Midbrain (tissue), 1 donor: Measurements from ENCODE around the gene PPP2R5D.
A peak's percentile ranks its signal among the peaks of the same experiment; 100 is the strongest.
"Not testable (repeated sequence)": the region's sequence is repeated elsewhere in the genome, so short reads cannot be mapped to it uniquely, and the experiment has no call there.

Experiments
- DNase-seq: peaks from one replicate; lab custom pipeline; 2025; lab: John Stamatoyannopoulos, UW

PPP2R5D gene

DNA sequence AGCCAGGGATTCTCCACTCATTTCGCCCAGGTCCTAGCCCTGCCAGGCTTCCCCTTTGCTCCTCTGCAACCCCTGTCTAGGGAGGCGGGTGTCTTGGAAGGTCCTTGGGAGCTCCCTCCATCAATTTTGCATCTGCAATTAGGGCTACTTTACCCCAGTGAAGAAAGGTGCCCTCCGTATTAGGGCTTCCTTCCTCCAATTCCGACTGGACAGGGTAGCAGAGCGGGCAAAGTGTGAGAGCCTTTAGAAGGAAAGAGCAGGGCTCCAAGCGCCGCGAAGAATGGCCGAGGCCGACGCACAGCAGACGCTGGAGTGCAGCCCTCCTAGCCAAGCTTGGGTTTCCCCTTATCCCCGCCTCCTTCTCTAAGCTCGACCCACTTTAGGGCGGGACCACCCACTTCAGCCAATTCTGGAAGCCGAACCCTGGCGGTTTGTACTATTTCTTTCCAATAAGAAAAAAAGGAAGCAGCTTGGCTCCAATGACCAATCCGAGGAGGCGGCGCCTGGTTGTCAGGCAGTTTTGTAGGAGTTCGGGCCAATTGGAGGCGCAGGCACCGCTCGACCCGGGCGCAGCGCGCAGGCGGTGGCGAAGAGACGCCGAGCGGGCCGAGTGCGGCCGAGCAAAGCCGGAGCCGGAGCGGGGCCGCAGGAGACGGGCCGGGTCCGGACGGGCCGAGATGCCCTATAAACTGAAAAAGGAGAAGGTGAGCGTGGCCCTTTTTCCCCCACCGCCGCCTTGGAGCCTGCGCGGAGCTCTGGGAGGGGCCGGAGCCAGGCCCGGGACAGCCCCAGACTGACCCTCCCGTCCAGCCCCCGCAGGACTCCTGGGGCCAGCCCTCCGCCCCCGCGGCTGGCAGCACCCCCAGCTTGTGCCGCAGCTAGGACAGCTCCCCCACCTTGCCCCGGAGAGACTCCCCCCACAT, at the start of gene PPP2R5D:
Gene PPP2R5D (plus strand): TSS at position 570 of the 923 bp plus-strand sequence. CDS start 108 bp downstream, at position 678.
- peak; percentile 99 for DNase-seq

DNA sequence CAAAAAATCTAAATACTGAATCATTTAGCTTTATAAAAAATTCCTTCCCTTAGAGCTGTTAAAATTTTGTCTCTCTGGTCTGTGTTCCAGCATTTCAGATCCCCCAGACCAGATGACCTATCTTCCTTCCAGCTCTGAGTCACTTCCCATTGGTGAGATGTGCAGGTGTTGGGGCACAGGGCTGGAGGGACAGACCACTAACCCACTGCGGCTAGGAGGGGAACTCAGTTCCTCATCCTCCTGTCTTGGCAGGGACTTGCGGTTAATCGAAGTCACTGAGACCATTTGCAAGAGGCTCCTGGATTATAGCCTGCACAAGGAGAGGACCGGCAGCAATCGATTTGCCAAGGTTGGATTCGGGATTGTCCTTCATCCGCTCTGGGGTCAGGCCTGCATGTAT, 49.0 kb upstream of the PPP2R5D start:
- no peak for DNase-seq

DNA sequence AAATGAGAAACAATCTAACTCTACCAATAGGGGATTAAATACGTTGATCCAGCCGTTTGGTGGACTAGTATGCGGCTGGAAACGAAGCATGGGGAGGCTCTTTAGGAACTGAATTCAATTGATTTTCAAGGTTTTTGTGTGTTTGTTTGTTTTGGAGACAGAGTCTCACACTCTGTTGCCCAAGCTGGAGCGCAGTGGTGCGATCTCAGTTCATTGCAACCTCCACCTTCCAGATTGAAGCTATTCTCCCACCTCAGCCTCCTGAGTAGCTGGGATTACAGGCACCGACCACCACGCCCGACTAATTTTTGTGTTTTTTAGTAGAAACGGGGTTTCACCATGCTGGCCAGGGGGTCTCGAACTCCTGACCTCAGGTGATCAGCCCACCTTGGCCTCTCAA, 48.0 kb upstream of the PPP2R5D start:
- DNase-seq = no peak

DNA sequence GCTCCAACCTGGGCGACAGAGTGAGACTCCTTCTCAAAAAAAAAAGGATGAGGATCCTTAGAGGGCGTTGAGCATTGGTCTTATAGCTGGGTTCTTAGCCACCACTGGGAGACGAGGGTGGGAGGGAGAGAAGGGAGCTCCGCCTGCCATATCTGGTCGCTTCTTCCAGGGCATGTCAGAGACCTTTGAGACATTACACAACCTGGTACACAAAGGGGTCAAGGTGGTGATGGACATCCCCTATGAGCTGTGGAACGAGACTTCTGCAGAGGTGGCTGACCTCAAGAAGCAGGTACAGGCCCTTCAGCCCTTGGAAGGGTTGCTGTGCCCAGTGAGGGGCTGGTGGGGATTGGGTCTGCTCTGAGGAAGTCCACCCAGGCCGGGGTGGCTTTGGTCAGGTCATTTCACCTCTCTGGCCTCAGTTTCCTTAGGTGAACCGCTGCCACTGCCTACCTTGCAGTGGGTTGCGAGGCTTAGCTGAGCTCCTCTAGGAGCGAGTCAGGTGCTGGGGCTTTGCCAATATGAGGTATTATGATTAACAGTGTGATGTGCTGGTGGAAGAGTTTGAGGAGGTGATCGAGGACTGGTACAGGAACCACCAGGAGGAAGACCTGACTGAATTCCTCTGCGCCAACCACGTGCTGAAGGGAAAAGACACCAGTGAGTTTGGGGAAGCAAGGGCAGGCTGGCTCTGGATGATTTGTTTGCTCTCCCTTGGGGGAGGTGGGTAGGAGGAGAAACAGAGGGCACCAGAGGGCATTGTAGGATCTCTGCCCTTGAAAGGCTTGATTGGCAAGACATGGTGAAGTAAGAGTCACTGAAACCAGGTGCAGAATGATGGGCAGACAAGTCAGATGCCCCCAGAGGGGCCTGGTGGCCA, 46.6 kb upstream of the PPP2R5D start:
- no peak for DNase-seq

DNA sequence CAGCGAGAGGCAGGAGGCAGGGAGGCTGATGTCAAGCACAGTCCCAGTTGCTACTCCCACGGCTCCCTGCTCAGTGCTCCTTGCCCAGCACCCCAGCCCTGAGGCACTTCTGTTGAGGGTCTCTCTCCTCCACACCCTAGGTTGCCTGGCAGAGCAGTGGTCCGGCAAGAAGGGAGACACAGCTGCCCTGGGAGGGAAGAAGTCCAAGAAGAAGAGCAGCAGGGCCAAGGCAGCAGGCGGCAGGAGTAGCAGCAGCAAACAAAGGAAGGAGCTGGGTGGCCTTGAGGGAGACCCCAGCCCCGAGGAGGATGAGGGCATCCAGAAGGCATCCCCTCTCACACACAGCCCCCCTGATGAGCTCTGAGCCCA, 46.0 kb upstream of the PPP2R5D start:
- no peak for DNase-seq

DNA sequence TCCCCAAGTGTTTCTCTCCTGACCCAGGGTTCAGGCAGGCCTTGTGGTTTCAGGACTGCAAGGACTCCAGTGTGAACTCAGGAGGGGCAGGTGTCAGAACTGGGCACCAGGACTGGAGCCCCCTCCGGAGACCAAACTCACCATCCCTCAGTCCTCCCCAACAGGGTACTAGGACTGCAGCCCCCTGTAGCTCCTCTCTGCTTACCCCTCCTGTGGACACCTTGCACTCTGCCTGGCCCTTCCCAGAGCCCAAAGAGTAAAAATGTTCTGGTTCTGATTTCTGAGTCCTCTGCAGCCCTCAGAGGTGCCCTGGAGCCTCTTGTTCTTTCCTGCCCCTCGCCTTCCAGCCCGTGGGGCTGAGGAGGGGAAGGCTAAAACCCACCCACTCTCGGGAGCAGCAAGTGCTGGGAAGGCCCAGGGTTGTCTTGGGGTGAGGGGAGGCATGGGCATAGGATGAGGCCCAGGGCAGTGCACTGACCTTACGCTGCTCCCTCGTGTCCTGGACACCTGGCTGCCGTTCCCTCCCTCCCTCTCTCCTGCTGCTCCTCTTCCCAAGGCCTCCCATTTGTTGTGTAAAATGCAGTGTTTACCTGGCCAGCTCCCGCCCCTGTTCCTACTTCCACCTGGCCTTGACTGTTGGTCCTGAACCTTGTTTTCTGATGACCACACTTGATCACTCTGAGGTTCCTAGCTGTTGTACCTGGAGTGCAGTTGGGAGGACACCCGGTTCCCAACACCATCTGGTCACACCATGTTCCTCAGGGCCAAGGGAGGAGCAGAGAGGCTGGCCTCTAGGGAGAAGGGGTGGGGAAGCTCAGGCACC, 45.2 kb upstream of the PPP2R5D start:
- DNase-seq = no peak

DNA sequence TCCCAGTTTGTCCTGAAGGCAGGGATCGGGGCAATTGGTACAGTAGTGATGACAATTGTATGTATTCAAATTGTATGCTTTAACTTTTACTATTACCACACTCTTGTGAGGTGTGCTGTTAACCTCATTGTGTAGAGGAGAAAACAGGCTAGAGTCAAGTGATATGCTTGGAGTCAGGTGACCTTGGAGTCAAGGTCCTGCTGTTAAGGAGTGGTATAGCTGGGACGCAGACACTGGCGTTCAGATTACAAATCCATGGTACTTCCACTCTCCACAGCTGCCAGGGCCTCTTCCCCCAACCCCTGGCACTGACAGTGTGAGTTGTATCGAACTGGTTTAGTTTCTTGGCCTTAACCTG, 44.6 kb upstream of the PPP2R5D start:
- DNase-seq = no peak

DNA sequence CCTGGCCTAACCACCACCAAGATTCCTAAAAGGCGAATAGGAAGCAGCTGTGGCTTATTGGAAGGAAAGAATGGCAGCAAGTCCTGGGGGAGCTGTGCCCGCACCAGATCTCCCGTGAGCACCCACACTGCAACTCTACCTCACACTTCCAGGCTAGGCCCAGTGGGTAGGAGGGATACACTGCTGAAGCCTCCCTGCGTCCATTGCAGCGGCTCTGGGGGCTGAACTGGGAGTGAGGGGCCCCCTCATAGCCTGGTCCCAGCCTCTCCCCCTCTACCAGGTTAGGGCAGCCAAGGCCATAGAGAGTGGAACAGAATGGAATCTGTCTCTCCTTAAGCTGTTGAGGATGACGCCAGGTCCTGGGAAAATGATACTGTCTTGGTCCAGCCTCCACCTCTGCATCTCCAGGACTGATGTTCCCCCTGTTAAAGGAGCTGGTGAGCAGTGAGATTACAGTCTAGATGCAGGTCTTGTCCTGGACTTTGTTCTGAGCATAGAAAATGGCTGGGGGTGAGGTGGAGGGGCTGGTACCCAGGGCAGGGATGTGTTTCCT, 43.8 kb upstream of the PPP2R5D start:
- no peak for DNase-seq

DNA sequence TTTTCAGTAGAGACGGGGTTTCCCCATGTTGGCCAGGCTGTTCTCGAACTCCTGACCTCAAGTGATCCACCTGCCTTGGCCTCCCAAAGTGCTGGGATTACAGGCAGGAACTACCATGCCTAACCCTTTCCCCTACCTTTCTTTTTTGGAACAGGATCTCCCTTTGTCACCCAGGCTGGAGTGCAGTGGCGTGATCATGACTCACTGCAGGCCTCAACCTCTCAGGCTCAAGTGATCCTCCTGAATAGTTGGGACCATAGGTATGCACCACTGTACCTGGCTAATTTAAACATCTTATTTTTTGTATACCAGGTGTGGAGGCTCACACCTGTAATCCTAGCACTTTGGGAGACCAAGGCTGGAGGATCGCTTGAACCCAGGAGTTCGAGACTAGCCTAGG, 43.0 kb upstream of the PPP2R5D start:
- DNase-seq = not testable (repeated sequence)

DNA sequence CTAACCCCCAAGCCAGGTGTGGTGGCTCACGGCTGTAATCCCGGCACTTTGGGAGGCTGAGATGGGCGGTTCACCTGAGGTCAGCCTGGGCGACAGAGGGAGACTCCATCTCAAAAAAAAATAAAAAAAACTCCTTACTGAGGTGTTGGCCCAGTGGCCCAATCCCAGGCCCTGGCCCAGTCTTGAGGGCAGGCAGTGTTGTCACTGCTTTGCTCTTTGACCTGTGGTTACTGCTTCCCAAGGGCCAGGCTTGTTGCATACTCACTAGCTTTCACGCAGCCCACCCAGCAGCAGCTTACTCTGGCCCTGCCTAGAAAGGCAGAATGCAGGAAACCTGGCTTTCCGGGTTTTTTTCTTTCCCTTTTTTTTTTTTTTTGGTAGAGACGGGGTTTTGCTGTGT, 41.9 kb upstream of the PPP2R5D start:
- no peak for DNase-seq

DNA sequence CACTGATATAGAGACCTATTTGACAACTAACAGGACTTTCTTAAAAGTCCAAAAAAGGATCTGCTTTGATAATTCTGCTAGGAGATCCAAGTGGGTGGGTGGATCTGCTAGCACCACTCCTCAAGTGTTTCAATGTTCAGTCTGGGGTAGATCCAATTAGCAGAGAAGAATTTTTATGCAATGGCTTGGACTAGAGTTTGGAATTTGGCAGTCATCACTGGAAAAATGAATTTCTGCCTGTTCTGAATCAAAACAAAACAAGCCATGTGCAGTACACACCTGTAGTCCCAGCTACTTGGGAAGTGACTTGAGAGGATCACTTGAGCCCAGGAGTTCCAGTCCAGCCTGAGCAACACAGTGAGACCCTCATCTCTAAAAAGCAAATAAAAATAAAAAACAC, 36.4 kb upstream of the PPP2R5D start:
- no peak for DNase-seq

DNA sequence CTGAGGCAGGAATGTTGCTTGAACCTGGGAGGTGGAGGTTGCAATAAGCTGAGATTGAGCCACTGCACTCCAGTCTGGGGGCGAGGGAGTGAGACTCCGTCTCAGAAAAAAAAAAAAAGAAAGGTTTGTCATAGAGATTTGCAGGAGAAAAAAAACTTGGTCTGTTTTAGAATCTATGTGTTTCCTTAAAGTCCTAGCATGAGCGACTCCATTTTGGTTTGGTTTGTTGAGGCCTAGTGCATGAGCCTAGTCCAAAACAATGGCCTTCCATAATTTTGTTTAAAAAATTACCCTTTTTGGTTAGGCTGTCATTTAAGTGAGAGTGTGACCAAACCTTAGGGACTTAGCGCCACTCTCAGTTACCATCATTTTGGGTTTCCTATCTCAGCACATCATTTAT, 32.0 kb upstream of the PPP2R5D start:
- no peak for DNase-seq

DNA sequence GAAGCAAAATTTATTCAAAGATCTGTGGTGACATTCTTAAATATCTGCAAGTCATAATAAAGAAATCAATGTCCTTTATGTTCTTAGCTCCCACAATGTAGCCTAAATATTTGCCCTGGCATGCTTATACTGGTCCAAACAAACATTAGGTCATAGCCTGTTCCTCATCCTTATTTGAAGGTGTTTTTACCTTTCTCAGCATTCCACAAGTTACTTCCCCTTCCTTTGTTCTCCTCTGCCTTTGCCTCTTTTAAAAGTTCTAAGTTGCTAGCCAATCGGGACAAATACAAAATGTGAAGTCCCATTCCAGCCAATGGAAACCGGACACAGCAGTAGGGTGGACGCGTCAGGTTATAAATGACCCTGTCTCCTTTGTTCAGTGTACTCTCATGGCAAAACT, 30.0 kb upstream of the PPP2R5D start:
- DNase-seq = not testable (repeated sequence)

DNA sequence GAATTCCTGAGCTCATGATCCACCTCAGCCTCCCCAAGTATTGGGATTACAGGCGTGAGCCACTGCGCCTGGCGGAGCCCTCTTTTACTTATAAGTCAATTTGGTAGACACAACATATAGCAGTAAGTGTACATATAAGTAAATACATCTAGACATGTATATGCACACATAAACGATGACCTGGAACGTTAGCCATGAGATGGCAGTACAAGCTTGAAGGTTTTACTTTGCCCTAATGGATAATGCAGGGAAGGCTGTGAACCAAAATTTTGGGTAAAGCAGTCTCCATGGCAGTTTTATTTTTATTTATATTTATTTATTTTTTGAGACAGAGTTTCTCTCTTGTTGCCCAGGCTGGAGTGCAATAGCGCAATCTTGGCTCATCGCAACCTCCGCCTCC, 26.2 kb upstream of the PPP2R5D start:
- no peak for DNase-seq

DNA sequence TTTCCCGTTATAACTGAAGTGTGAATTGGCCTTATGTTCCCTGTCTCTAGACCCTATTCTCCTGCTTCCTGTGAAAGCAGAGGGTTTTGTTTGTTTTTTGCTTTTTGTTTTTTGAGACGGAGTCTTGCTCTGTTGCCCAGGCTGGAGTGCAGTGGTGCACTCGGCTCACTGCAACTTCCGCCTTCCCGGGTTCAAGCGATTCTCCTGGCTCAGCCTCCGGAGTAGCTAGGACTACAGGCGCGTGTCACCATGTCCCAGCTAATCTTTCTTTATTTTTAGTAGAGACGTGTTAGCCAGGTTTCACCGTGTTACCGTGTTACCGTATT, 24.5 kb upstream of the PPP2R5D start:
- no peak for DNase-seq

DNA sequence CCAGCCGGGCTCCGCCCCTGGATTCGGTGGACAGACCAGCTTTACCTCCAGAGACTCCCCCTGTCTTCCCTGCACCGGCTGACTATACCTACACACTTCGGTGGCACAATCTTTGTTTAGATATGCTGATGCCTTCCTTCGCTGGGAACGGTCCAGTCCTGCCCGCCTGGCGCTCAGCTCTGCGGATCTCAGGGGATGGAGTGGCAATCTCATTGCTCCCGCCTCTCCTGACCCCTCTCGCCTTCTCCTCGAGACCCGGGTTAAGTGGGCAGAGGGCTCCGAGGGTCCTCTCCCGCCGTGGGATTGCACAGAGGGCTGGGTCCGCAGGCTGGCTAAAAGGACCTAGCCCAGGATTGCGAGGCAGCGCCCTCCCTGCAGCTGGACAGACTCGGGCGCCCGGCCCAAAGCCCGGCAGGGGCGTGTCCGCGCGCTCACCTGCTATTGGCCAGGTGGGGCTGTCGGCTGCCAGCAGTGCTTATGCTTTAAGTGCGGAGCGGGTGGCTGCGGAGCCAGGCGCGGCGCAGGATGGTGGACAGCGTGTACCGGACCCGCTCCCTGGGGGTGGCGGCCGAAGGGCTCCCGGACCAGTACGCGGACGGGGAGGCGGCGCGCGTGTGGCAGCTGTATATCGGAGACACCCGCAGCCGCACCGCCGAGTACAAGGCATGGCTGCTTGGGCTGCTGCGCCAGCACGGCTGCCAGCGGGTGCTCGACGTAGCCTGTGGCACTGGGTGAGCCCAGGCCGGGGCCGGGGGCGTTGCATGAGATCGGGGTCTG, 23.9 kb upstream of the PPP2R5D start, which contains the start of gene GNMT:
Gene GNMT (plus strand): TSS at position 512 of the 777 bp plus-strand sequence. CDS start 14 bp downstream, at position 526.
- no peak for DNase-seq

DNA sequence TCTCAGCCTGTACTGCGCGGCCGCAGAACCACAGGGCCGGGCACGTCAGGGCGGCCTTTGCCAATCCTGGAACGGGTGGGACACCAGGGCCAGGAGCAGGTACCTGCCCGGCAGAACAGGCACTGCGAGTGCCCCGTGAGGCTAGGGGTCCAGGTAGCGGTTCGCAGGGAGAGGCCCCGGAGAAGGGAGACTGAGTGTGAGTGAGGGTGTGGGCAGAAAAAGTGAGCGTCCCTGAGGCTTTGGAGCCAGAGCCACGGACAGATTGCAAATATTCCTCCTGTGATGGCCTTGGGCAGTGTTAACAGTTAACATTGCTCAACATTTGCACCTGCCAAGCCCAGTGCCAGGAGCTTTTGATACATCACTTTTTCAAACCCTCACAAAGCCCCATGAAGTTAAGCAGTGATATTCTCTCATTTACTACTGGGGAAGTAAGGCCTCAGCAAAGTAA, 23.3 kb upstream of the PPP2R5D start:
- no peak for DNase-seq

DNA sequence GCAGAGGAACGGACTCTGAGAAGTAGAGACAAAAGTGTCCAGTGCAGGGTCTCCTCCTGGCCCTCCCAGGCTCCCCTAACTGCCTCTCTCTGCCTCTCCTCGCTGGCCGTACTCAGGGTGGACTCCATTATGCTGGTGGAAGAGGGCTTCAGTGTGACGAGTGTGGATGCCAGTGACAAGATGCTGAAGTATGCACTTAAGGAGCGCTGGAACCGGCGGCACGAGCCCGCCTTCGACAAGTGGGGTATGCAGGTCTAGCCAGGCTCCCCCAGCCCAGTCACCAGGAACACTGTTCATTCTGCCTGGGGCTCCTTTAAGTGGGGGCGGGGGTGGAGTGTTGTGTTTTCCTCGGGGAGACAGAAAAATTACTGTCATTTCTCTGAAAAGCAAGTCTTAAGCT, 22.3 kb upstream of the PPP2R5D start:
- DNase-seq = no peak

DNA sequence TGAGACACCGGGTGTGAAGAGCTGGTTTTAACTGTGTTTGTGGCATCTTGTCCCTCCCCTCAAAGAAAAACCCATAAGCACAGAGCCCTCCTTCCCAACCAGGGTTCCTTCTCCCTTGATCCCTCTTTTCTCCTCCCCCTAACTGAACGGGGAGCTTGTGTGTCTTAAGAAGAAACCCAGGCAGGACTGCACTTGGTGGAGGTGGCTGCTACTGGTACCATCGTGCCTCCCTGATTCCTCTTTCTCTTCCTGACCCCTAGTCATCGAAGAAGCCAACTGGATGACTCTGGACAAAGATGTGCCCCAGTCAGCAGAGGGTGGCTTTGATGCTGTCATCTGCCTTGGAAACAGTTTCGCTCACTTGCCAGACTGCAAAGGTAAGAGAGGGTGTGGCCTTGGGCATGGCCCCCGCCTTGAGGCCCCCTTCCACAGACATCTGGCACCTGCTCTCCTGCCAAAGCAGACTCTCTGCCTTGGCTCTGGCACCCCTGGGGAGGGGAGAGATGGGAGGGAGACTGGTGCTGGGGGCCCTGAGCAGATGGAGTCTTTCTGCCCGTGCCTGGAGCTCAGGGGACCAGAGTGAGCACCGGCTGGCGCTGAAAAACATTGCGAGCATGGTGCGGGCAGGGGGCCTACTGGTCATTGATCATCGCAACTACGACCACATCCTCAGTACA, 21.7 kb upstream of the PPP2R5D start:
- no peak for DNase-seq

DNA sequence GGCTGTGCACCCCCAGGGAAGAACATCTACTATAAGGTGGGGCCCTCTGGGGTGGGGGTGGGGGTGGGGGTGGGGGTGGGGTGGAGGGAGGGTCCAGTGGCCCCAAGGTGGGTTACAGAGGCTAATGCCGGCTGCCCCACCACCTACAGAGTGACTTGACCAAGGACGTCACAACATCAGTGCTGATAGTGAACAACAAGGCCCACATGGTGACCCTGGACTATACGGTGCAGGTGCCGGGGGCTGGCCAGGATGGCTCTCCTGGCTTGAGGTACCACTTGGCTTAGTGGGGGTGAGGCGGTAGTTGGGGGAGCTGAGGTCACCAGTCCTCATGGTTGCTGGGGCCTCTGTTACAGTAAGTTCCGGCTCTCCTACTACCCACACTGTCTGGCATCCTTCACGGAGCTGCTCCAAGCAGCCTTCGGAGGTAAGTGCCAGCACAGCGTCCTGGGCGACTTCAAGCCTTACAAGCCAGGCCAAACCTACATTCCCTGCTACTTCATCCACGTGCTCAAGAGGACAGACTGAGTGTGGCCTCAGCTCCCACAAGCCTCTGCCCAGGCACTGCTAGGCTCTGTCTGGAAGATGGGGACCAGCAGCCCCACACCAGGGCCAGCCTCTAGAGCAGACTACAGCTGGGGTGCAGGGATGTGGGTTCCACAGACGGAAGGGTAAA, 21.1 kb upstream of the PPP2R5D start:
- no peak for DNase-seq
